ENCODE data around the gene POU2F2.

The POU2F2 gene

DNA sequence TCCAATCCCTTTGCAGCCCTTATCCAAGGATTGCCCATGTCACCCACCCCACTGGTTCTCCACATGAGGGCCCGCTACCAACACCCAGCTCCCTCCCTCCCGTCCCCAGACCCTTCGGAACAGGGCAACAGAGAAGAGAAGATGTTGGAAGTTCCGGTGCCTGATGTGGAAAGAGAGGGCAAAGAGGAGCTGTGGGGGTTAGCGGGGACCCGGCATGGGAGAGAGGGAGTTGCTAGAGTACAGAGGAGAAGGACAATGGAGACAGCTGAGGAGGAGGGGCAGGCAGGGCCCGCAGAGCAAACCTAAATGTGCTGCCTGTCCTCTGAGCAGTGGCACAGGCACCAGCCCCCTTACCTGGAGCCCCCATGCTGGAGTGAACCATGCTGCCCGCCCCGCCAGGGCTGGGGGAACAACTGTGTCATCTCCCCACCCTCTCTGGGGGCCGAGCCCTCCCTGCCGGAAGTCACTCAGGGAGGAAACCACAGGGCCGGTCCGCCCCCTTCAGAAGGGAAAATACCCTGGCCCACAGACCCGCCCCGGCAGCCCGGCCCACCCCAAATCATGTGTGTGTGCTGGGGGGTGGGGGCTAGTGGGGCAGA, at the start of gene POU2F2:
POU2F2 (minus strand) TSS at position 417 of the 599 bp plus-strand sequence; CDS start at position 382, 35 bp downstream.
- no peak for DNase-seq (ENCODE audit: low read depth)

DNA sequence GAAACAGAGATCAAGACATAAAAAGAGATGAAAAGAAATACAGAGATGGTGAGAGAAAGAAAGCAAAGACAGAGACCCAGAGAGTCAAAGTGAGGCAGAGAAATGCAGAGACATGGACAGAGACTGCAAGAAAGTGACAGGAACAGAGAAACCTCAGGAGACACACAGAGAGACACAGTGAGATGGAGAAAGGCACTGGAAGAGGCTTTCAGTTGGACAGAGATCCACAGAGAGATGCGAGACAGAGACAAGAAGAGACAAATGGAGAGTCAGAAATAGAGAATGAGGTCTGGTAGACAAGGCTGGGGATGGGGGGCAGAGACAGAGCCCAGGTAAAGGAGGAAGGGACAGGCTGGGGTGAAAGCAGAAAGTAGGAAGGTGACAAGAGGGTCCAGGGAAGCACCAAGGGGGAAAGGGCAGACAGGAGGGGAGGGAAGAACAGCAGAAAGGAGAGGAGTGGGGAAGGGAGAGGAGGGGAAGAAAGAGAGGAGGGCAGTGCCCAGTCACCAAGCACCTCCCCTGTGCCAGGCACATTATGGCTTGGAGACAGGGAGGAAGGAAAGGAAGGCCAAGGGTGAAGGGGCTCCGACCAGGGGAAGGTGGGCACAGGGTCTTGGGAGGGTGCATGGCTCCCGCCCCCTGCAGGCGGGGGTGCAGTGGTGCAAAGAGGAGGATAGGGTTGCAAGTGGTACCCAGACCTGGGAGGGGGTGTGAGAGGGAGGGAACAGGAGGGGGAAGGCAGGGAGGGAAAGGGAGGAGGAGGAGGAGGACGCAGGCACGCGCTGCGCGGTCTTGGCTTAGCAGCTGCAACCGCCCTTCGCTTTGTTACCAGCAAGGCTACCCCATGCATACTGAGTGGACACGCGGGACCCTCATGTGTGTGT, 46.8 kb upstream of the POU2F2 start:
- DNase-seq (ENCODE audit: low read depth) = no peak

DNA sequence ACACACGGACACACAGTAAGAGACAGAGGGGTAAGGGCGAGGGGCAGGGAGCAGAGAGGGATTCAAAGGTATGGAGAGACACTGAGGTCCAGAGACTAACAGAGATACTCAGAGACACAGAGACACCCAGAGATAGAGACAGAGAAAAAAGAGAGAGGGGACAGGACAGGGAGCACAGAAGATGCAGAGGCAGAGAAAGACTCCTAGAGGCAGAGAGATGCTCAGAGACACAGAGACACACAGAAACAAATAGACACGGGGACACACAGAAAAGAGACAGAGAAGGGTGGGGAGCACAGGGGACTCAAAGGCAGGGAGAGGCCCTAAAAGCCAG, 45.4 kb upstream of the POU2F2 start:
- no peak for DNase-seq (ENCODE audit: low read depth)

DNA sequence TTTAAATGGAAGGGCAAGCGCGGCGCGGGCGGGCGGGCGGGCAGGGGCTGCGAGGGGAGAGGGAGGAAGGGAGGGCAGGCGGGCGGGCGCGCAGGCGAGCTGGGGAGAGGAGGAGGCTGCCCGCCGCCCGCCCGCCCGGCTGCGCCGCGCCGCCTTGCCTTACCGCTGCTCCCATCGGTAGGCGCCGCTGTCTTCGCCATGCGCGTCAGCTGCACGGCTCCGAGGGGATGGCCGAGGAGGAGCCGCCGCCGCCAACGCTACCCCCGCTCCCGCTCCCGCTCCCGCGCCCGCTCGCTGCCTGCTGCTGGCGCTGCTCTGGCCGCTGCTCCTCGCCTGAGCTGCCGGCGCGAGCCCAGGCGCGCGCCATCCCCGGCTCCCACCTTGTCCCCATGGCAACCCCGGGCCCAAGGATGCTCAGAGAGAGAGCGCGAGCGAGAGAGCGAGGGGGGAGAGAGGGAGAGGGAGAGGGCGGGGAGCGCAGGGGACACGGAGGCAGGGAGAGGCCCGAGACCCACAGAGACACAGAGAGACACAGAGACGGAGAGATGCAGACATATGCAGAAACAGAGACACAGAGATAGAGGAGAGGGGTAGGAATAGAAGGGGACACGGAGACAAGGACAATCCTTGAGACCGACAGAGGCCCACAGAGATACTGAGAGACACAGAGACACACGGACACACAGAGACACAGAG, 44.9 kb upstream of the POU2F2 start:
- DNase-seq (ENCODE audit: low read depth) = peak; percentile 31

DNA sequence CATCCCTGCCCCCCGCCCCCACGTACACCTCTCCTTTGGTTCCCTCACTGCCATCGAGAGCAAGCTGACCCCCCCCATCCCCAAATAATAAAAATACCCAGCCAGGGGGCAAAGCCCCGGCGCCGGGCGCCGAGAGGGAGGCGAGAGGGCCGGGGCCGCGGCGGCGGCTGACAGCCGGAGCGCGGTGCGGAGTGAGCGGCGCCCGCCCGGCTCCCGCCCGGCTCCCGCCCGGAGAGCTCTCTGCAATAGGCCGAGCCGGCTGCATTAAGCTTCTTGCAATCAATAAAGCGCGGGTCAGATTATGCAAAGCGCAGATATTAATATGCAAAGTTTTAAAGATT, 44.4 kb upstream of the POU2F2 start:
- DNase-seq (ENCODE audit: low read depth) = no peak

DNA sequence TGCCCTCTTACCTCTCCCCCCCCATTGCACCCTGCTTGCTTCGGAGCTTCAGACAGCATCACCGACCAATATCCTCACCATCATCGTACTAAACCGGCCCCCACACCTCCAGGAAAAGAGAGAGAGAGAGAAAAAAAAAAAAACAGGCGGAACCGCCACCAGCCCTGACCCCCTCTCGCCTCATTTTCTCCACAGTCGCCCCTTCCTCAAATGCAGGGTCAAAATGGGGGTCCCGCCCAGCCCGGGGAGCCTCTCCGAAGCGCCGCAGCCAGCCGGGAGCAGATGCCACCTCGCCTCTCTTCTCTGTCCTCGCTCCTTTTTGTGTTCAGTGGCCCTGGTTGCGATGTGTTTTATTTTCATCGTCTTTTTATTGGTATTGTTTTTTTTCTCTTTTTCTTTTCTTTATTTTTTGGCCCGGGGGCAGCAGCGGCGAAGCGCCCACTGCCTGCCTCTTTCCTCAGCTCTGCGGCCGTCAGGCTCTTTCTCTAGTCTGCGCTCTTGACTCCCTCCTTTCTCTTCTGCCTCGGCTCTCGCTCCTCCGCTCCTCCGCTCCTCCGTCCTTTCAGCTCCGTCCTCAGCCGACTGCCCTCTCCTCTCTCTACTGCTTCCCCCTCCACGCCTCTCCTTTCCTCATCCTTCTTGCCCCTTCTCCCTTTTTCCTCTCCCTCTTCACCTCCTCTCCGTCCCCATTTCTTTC, 43.9 kb upstream of the POU2F2 start:
- no peak for DNase-seq (ENCODE audit: low read depth)

DNA sequence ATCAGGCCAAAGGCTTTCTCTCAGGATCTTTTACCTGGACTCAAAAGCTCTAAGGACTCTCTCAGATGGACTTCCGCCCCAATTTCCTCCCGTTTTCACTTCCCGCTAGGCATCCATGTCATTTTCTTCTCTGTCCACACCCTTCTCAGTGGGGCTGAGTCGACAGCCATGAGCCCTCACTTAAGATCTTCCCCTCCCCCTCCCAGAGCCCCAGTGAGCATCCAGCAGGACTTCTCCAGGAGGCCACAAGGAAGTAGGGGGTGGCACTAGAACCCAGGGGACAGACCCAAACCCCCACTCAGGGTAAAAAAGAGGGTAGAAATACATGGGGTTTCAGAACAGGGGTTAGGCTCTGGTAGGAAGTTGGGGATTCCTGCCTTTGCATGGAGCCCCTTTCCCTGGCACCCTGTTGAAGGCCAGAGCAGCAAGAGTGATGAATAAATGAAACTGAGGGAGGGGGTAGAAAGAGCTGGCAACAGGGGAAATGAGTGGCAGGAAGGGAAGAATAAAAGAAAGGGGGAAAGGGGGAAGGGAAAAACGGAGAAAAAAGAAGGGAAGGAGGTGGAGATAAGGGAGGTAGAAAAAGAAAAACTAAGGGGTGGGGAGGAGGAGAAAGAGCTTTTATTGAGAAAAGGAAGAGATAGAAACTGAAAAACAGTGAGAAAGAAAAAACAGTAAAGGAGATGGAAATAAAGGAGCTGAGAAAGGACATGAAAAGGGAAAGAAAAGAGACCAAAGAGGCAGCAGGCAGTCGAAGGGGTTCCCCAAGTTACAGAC, 42.9 kb upstream of the POU2F2 start:
- no peak for DNase-seq (ENCODE audit: low read depth)

DNA sequence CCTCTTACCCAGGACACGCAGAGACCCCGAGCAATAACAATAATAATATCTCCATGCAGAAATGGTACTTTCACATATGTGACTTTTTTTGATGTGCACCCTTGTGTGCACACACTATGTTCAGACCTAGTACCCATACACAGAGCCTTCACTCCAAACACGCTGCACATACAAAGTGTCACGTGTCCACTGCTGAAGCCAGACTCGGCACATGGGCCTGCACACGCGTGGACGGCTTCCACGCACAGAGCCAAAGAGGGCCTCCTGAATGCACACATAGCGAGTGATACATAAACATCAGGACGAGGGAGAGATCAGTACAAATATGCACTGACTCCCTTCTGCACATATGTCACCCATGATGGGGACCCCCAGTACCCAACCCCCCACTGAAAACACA, 41.9 kb upstream of the POU2F2 start:
- no peak for DNase-seq (ENCODE audit: low read depth)

DNA sequence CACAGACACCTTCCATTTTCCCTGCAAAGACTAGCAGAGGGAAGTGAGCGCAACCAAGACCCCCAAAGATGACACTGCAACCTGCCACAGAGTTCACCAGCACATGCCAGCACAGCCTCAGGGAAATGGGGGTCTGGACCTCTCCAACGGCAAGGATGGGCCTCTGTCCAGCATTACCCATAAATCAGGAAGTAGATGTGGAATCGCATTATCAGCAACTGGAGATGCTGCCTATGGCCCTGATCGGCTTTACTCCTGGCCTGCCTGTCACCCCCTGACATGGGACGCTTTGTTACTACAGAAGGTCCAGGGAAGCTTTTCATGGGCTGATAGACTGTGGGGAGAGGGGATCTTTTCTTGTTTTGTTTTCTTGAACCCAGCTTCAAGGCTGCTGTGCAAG, 41.4 kb upstream of the POU2F2 start:
- DNase-seq (ENCODE audit: low read depth) = no peak

DNA sequence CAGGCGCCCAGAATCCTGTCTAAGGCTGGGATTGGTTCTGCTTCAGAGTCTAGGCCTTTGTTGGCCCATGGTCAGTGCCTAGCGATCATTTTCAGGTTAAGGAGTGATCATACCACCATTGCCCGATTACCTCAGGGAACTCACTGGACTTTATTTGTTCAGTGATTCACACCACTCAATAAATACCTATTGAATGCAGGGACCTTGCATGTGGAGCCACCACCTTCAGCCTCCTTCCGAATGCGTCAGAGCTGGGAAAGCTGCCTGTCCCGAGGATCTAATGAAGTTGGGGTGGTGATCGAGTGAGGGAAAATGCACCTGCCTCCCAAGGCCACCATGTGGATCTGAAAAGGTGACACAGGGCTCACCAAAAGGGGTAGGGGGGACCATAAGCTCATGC, 40.0 kb upstream of the POU2F2 start:
- DNase-seq (ENCODE audit: low read depth) = no peak

DNA sequence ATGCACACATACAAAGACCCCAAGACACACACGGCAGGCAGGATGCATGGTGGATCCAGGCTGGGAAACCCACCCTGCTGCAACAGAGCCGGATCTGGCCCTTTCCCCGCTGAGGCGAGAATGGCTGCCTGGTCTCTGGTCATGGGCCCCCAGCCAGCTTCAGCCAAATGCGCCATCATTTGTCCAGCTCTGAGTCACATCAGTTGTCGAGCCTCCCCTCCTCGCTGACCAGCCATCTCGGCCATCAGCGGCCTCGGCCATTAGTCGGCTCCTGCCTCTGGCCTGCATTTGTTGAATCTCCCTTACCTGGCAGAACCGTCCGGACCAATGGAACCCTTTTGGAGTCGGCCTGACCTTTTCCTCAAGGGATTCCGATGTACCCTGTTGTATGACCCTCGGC, 38.5 kb upstream of the POU2F2 start:
- no peak for DNase-seq (ENCODE audit: low read depth)

DNA sequence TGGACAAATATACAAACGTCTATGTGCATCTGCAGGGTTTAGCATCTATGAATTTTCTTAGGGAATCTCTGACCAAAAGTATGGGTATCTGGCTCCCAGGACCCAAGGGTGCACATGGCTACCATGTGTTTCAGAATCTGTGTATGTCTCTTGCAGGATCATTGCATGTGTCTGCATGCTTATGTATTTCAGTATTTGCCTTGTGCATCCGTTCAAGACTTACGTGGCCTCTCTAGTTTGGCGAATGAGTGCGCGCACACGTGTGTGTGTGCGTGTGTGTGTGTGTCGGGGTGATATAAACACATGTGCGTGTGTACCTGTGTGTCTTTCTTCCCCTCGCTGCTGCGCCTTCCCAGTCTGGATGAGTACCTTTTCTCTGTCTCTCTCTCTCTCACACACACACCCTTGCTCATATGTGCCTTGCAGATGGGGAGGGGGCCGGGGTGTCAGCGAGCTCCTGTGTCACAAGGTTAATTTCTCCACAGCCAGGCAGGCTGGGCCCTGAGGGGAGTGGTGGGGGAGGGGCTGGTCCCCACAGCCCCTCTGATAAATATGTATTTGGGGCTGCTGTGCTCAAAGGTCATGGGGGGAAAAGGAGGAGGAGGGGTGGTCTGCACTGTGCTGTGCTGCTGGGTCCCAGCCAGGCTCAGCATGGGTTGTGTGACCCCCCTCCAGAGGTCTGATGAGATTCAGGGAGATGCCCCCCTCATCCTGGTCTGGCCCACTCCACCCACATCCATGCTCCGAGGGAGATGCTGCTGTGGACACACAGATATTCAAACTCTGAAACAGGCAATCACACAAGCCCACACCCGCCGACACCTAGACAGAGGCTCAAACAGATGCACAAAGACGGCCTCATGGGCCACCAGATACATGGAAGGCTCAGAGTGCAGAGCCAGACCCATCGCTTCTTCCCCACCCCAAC, 37.5 kb upstream of the POU2F2 start:
- DNase-seq (ENCODE audit: low read depth) = no peak

DNA sequence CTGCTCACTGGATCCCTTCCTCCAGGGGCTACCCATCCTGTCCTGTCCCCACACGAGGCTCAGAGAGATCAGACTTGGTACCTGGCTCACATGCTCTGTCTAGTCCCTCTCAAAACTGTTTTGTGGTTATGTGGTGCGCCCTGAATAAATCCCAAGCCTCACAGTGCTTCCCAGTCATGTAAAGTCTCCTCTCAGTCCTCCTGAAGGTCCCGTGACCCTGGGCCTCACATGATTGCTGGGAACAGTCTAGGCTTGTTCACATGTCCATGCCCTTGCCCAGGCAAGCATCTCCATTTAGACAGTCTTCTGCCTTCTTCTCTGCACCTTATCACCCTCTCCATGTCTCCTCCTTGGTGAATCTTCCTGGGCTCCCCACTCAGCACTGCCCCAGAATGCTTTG, 36.0 kb upstream of the POU2F2 start:
- DNase-seq (ENCODE audit: low read depth) = no peak

DNA sequence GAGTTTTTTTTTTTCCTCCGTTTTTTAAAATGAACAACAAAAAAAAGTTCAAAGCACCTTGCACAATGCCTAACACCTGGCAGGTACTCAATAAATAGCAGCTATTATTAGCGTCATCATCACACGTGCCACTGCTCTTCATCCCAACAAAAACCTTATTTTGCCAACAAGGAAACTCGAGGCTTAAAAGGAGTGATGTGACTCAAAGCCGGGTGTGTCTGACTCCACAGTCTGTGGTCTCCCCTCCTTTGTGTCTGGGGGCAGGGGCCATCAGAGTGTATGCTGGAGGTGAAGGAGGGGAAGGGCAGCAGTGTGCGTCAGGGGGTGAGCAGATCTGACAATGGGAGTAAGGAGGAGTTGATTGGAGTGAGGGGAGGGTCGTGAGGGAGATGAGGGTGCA, 34.1 kb upstream of the POU2F2 start:
- DNase-seq (ENCODE audit: low read depth) = no peak

DNA sequence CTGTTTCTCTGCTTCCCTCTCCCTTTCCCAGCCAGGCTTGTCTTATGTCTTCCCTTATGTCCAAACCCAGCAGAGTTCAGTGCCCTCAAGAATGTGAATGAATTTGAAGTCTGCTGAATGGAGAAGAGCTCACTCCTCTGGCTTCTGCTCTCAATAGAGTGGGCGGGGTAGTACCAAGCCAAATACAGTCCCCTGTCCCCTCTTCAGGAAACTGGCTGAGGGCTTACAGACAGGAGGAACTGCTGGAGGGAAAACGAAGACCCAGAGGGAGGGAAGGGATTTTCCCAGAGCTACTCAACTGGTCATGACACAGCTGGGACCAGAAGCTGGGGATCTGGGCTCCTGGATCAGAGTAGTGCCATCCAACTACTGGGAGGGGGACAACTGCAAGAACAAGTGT, 32.9 kb upstream of the POU2F2 start:
- no peak for DNase-seq (ENCODE audit: low read depth)

DNA sequence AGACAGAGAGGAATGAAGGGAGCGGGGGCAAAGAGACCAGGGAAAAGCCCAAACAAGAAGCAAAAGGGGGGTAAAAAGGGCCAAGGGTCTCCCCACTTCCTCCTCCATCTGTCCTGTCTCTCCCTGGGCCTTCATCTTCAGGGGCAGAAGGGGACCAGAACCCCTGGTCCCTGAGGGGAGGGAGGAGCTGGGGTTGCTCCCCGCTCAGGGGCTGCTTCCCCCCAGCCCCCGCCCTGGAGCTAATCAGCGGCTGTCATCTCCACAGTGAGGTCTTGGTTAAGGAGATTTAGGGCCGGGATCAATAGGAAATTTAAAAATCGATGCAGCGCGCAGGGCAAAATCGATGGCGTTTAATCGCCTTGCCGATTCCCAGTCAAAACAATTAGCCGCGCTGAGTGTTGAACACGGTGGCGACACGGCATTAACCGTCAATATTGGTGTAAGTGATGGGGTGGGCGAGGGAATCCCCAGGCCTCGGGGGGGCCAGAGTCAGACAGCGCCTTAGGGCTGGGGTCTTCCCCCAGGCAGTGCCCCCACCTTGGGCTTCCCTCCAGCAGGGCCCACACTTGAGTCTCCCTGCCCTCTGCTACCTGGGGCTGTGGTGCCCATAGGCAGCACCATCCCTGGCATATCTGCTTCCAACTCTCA, 29.5 kb upstream of the POU2F2 start:
- DNase-seq (ENCODE audit: low read depth) = no peak

DNA sequence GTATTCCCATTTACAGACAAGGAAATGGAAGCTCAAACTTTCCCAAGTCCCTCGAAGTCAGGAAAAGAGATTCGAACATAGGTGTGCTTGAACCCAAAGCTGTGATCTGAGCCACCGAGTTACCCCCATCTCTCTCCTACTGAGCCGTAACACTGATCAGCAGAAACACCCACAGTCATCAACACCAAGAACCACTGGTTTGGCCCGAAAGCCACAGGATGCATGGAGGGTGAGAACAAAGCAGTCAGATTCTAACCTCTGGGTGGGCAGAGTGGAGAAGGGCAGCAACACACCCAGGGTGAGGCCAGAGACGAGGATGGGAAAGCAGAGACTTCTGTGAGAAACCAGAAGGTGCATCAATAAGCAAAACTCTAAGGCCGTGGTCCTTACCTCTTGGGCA, 27.7 kb upstream of the POU2F2 start:
- DNase-seq (ENCODE audit: low read depth) = no peak

DNA sequence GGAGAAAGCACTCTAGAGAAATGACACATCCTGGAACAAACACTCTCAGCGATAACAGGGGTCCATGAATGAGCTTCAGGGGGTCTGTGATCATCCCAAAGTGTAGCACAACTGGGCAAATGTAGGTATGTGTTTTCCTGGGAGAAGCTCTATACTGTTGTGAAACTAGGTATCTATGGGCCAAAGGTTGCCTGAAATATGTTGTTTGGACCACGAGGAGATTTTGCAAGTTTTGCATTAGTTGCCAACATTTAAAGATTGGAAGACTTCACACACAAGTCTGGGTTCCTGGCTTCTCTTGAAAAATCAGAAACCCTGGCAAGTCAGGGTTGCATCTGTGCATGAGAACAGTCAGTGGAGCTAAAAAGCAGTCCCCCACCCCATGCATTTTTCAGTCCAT, 26.7 kb upstream of the POU2F2 start:
- DNase-seq (ENCODE audit: low read depth) = no peak

DNA sequence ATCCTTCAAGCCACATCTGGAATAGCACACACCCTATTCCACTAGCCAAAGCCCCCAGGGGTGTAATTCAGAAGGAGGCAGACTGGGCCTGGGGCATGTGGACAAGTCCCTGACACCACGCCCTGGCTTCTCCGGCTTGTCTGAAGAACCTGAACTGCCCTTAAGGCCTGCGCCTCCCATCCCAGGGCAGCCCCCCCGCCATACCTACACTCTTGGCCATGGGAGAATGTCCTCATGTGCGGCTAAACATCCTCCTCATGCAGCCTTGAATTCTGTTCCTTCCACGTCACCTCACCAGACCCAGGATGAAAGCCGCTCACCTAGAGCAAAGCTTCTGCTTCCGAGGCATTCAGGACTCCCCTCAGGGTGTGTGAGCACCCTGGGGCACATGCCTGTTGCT, 24.3 kb upstream of the POU2F2 start:
- no peak for DNase-seq (ENCODE audit: low read depth)

DNA sequence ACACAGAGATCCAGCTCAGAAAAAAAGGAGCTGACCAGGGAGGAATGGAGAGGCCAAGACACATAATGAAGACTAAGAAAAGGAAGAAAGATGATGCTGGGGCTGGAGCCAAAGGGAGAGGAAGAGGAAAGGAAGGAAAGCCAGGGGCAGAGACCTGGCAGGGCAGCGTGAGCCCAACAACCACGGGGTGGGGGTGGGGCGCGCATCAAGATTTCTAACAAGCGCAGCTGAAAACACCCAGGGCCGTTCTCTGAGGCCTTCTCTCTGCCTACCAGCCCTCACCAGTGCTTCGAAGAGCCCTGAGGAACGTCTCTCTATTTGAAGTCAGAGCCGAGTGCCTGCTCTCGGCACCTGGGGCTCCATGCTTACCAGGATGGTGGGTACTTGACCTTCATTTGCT, 23.6 kb upstream of the POU2F2 start:
- no peak for DNase-seq (ENCODE audit: low read depth)

All from fibroblast of the conjunctiva (primary cell).